Measurements from ENCODE around the gene TADA3. TPM values are rescaled to one million over a fixed set of nuclear protein-coding genes. Genes with fewer than 3 reads are reported as not detected.

TADA3 gene
- total RNA-seq, 2 experiments from 2014 or later = 62.4 to 67.6 TPM

- Mint-ChIP-seq H3K36me3 (ENCODE audit: low read depth) (peaks cover 34% of the 10 kb centered on the region), H3K27ac (peak overlapping the region; percentile 92), H3K4me3 (no peak overlapping the region), H3K9me3 (no peaks in the 10 kb centered on the region), H3K4me1 (ENCODE audit: low read depth) (peaks cover 32% of the 10 kb centered on the region), H3K27me3 (ENCODE audit: low read depth) (no peaks in the 10 kb centered on the region)
- intact Hi-C loops (cut with micrococcal nuclease) = loop anchor here (1.0 to 10.0 kb wide), 6 partner anchors 15 to 304 kb away; partner anchors contain the start of genes ARPC4 and BRPF1
- CTCF ChIA-PET = interaction anchor here (0.6 to 2.5 kb wide), 7 partner anchors 11 to 415 kb away, joined by 3 to 8 read pairs (median 4); no protein-coding TSS in a partner anchor
- DNase-seq = peak; percentile 64
Measured at GRCh38 chr3:9808345-9809037, 16.2 kb upstream of the TADA3 start.

DNA sequence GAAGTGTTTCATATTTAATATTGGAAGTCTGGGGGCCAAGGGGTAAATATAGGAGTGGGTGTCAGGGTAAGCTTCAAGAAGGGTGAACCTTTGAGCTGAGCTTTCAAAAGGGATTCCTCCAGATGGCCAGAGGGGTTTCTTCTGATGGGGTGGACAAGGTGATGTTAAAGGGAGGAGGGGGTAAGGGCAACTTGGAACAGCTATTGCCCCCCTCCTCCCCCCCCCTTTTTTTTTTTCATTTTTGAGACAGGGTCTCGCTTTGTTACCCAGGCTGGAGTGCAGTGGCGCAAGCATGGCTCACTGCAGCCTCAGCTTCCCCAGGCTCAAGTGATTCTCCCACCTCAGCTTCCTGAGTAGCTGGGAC is 15.7 kb upstream of the TADA3 start:
- Mint-ChIP-seq H3K27me3 (ENCODE audit: low read depth) (no peaks in the 10 kb centered on the region), H3K4me1 (ENCODE audit: low read depth) (peaks cover 35% of the 10 kb centered on the region), H3K27ac (peak overlapping the region; percentile 70), H3K9me3 (no peaks in the 10 kb centered on the region), H3K4me3 (no peak overlapping the region), H3K36me3 (ENCODE audit: low read depth) (peaks cover 35% of the 10 kb centered on the region)
- DNase-seq = no peak
- intact Hi-C loops (cut with micrococcal nuclease) = loop anchor here (1.0 to 10.0 kb wide), 2 partner anchors 15 to 303 kb away; partner anchors contain the start of gene ARPC4
- CTCF ChIA-PET = interaction anchor here (0.6 to 2.5 kb wide), 7 partner anchors 12 to 415 kb away, joined by 3 to 8 read pairs (median 5); no protein-coding TSS in a partner anchor

DNA sequence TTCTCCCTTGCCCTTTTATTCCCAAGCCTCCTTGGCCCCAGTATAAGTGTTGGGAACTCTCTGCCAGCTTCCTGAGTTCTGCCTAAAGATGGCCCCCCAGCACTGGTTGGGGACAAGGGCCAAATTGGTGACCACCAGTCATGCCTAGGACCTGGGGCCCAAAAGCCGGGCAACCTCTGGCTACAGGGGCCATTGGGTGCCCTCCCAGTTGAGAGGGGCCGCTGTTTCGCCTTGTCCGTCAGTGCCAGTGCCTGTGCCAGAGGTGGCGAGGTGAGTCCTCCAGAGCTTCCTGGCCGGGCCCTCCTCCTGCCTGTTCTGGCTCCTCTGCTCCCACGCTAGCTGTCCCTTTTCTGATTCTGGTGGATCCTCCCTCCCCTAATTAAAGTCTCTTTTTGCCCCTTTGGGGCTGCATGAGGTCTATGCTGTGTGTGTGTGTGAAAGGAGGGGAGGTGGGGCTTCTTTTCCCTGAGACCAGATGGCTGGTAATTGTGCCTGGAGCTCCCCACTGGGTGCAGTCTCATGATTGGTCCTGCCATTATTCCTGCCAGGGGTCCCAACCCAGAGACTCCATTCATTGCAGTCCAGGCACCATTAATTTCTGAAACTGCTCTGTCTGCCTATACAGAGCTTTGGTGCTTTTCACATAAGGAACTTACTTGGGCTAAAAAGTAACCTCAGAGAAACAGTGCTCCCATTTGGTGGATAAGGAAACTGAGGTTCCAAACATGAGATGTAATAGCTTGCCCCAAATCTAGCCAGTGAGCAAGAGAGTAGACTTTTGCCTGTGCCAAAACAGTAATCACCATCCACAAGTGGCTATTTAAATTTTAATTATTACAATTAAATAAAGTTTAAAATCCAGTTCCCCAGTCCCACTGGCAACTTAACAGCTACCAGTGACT is 14.7 kb upstream of the TADA3 start:
- DNase-seq = no peak
- Mint-ChIP-seq H3K9me3 (no peaks in the 10 kb centered on the region), H3K27ac (peak overlapping the region; percentile 57), H3K27me3 (ENCODE audit: low read depth) (no peaks in the 10 kb centered on the region), H3K4me1 (ENCODE audit: low read depth) (peaks cover 35% of the 10 kb centered on the region), H3K4me3 (no peak overlapping the region), H3K36me3 (ENCODE audit: low read depth) (peaks cover 38% of the 10 kb centered on the region)
- intact Hi-C loops (cut with micrococcal nuclease) = loop anchor here (10.0 kb wide), 1 partner anchor 302 kb away; no protein-coding TSS in a partner anchor
- CTCF ChIA-PET = interaction anchor here (0.7 to 2.5 kb wide), 5 partner anchors 20 to 187 kb away, joined by 3 to 7 read pairs (median 3); no protein-coding TSS in a partner anchor

DNA sequence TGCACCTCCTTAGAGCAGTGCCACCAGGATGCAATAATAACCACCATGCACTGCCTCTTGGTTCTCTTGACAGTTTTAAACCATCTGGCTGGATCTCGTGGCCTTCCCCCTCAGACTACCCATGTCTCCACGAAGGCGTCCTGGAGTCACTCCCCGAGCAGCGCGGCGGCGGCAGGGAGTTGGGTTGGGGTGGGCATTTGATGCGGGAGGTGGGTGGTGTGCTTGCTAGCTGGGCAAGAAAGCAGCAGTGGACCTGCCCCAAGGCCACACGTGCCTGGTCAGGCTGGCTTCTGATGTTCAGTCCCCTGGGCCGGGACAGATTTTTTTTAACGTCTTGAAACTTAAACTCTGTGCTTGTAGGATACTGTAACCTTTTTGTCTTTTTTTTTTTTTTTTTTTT is 13.9 kb upstream of the TADA3 start:
- Mint-ChIP-seq H3K36me3 (ENCODE audit: low read depth) (peaks cover 39% of the 10 kb centered on the region), H3K9me3 (no peaks in the 10 kb centered on the region), H3K4me3 (no peak overlapping the region), H3K4me1 (ENCODE audit: low read depth) (peaks cover 32% of the 10 kb centered on the region), H3K27me3 (ENCODE audit: low read depth) (no peaks in the 10 kb centered on the region), H3K27ac (no peak overlapping the region)
- no peak for DNase-seq
- intact Hi-C loops (cut with micrococcal nuclease) = loop anchor here (10.0 kb wide), 1 partner anchor 301 kb away; no protein-coding TSS in a partner anchor
- CTCF ChIA-PET = no interaction called here

DNA sequence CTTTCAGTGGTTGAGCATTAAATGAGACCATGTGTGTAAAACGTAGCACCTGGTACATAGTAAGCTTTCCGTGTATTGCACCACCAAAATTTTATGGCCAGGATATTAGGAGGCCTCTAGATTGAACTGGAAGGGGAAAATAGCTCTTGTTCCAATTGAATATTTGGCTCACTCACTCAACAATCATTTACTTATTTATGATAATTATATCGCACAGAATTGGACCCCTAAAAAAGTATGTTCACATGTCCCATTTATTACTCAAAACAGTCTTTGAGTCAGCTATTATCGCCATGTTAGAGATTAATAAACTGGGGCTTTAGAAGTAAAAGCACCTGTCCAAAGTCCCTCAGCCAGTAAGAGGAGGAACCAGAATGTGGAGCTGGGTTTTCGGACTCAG is 12.7 kb upstream of the TADA3 start:
- H3K4me3 Mint-ChIP-seq = no peak overlapping the region
- H3K27me3 Mint-ChIP-seq (ENCODE audit: low read depth) = no peaks in the 10 kb centered on the region
- CTCF ChIA-PET = interaction anchor here (0.5 to 1.0 kb wide), 3 partner anchors 16 to 77 kb away, joined by 3 to 4 read pairs (median 4); no protein-coding TSS in a partner anchor
- peaks cover 25% of the 10 kb centered on the region for H3K4me1 Mint-ChIP-seq (ENCODE audit: low read depth)
- H3K9me3 Mint-ChIP-seq = no peaks in the 10 kb centered on the region
- H3K27ac Mint-ChIP-seq = no peak overlapping the region
- intact Hi-C loops (cut with micrococcal nuclease) = loop anchor here (10.0 kb wide), 1 partner anchor 300 kb away; no protein-coding TSS in a partner anchor
- H3K36me3 Mint-ChIP-seq (ENCODE audit: low read depth) = peaks cover 47% of the 10 kb centered on the region
- DNase-seq = no peak

GRCh38 chr3:9803494-9803893 is 11.2 kb upstream of the TADA3 start:
- intact Hi-C loops (cut with micrococcal nuclease) = loop anchor here (10.0 kb wide), 1 partner anchor 299 kb away; no protein-coding TSS in a partner anchor
- Mint-ChIP-seq H3K4me1 (ENCODE audit: low read depth) (peaks cover 12% of the 10 kb centered on the region), H3K27ac (peak overlapping the region; percentile 72), H3K27me3 (ENCODE audit: low read depth) (no peaks in the 10 kb centered on the region), H3K36me3 (ENCODE audit: low read depth) (peaks cover 46% of the 10 kb centered on the region), H3K9me3 (no peaks in the 10 kb centered on the region), H3K4me3 (no peak overlapping the region)
- no peak for DNase-seq
- CTCF ChIA-PET = no interaction called here

GRCh38 chr3:9800529-9800928 is 8.3 kb upstream of the TADA3 start:
- peak; percentile 22 for DNase-seq
- H3K27ac Mint-ChIP-seq = peak overlapping the region; percentile 41
- H3K4me3 Mint-ChIP-seq = no peak overlapping the region
- peaks cover 19% of the 10 kb centered on the region for H3K4me1 Mint-ChIP-seq (ENCODE audit: low read depth)
- peaks cover 55% of the 10 kb centered on the region for H3K36me3 Mint-ChIP-seq (ENCODE audit: low read depth)
- CTCF ChIA-PET = no interaction called here
- no peaks in the 10 kb centered on the region for H3K27me3 Mint-ChIP-seq (ENCODE audit: low read depth)
- no peaks in the 10 kb centered on the region for H3K9me3 Mint-ChIP-seq
- intact Hi-C loops (cut with micrococcal nuclease) = loop anchor here (10.0 kb wide), 1 partner anchor 296 kb away; no protein-coding TSS in a partner anchor

- H3K36me3 Mint-ChIP-seq (ENCODE audit: low read depth) = peaks cover 39% of the 10 kb centered on the region
- CTCF ChIA-PET = no interaction called here
- no peaks in the 10 kb centered on the region for H3K9me3 Mint-ChIP-seq
- peaks cover 31% of the 10 kb centered on the region for H3K4me1 Mint-ChIP-seq (ENCODE audit: low read depth)
- intact Hi-C loops (cut with micrococcal nuclease) = no loop called here
- H3K27me3 Mint-ChIP-seq (ENCODE audit: low read depth) = no peaks in the 10 kb centered on the region
- DNase-seq = no peak
- peak overlapping the region; percentile 41 for H3K27ac Mint-ChIP-seq
- H3K4me3 Mint-ChIP-seq = no peak overlapping the region
Measured at GRCh38 chr3:9797196-9797945, 5.1 kb upstream of the TADA3 start.

DNA sequence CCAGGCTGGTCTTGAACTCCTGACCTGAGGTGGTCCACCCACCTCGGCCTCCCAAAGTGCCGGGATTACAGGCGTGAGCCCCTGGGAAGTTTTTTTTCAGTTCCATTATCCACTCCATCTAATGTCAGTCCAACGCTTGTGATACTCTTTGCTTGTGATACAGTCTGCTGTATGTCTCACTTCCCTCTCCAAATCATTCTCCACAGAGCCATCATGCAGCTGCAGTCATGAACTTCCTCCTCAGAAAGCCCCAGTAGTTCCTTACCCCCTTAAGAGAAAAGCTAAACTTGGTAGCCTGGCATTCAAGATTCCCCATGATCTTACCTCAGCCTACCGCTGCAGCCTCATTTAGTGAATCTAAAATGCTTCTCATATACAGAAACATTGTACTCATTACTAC is 2.9 kb upstream of the TADA3 start:
- H3K4me1 Mint-ChIP-seq (ENCODE audit: low read depth) = peaks cover 48% of the 10 kb centered on the region
- no peaks in the 10 kb centered on the region for H3K27me3 Mint-ChIP-seq (ENCODE audit: low read depth)
- CTCF ChIA-PET = interaction anchor here (0.8 kb wide), 1 partner anchor 19 kb away, joined by 3 read pairs; no protein-coding TSS in a partner anchor
- intact Hi-C loops (cut with micrococcal nuclease) = no loop called here
- H3K4me3 Mint-ChIP-seq = peak overlapping the region; percentile 5
- peak overlapping the region; percentile 8 for H3K27ac Mint-ChIP-seq
- H3K36me3 Mint-ChIP-seq (ENCODE audit: low read depth) = peaks cover 36% of the 10 kb centered on the region
- no peaks in the 10 kb centered on the region for H3K9me3 Mint-ChIP-seq
- DNase-seq = no peak

- Mint-ChIP-seq H3K27me3 (ENCODE audit: low read depth) (no peaks in the 10 kb centered on the region), H3K4me1 (ENCODE audit: low read depth) (peaks cover 55% of the 10 kb centered on the region), H3K27ac (peak overlapping the region; percentile 50), H3K36me3 (ENCODE audit: low read depth) (peaks cover 34% of the 10 kb centered on the region), H3K4me3 (peak overlapping the region; percentile 94), H3K9me3 (no peaks in the 10 kb centered on the region)
- CTCF ChIA-PET = interaction anchor here (0.6 kb wide), 1 partner anchor 8 kb away, joined by 4 read pairs; no protein-coding TSS in a partner anchor
- no peak for DNase-seq
- intact Hi-C loops (cut with micrococcal nuclease) = loop anchor here (5.0 kb wide), 1 partner anchor 233 kb away; the partner anchor contains the start of gene FANCD2
Measured at GRCh38 chr3:9794400-9794799, 2.1 kb upstream of the TADA3 start.

DNA sequence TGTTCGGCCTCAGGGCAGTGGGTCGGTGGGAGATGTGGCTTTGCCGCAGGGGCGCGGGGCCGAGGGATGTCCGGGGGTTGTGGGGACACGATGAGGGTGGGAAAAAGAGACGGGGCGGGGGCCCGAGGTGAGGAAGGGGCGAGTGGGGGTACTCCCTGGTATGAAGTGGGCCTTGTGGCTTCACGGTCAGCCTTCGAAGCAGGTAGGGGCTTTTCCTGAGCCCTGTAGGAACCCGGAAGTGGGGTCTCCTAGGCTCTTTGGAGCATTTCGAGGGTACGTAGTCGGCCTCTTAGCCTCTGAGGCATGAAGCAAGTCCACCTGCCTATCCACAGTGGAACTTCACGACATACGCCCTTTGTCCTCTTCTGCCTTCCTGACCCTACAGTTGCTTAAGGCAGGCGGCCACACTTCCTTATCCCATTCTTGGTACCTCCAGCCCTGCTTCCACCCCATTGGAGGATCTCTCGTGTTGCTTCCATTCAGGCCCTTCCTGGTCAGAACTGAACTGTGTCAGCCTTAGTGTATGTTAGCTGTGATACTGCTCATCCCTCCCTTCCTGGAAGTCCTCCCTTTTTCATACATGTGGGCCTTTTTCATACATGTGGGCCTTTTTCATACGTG is 998 bp upstream of the TADA3 start:
- Mint-ChIP-seq H3K4me1 (ENCODE audit: low read depth) (peaks cover 64% of the 10 kb centered on the region), H3K27ac (peak overlapping the region; percentile 100), H3K4me3 (peak overlapping the region; percentile 94), H3K27me3 (ENCODE audit: low read depth) (no peaks in the 10 kb centered on the region), H3K9me3 (no peaks in the 10 kb centered on the region), H3K36me3 (ENCODE audit: low read depth) (peaks cover 37% of the 10 kb centered on the region)
- DNase-seq = peak; percentile 53
- intact Hi-C loops (cut with micrococcal nuclease) = loop anchor here (1.0 to 5.0 kb wide), 5 partner anchors 15 to 430 kb away; partner anchors contain the start of genes FANCD2 and THUMPD3
- CTCF ChIA-PET = interaction anchor here (0.6 to 1.4 kb wide), 3 partner anchors 12 to 402 kb away, joined by 3 to 6 read pairs (median 4); no protein-coding TSS in a partner anchor

All from activated naive CD4-positive, alpha-beta T cell treated with anti-CD3 and anti-CD28 coated beads for 36 hours (primary cell).